Thoracic aorta (tissue), 2 donors: ENCODE measurements around the gene KIF1A. TPM values are rescaled to one million over a fixed set of nuclear protein-coding genes. Genes with fewer than 3 reads are reported as not detected.

Experiments used
- ATAC-seq: fragments of 150-250 bp; one replicate; pipeline ENCODE4 v1.8.0; 2017; ENCODE audit warnings: low read depth; ENCODE audit not compliant: insufficient number of reproducible peaks, low FRiP score
- DNase-seq: peaks from one replicate; pipeline ENCODE4 v3.0.0-alpha.2; 2020; ENCODE audit warnings: low spot score
- H3K27ac ChIP-seq, 2 donors: fragments of 200-600 bp; sonication (generic); 1 replicate in 1 of 2; 2 replicates in 1 of 2; pipeline ENCODE4 v1.5.1; 2016; ENCODE audit warnings: mild to moderate bottlenecking in 2 of 2, moderate library complexity in 2 of 2
- H3K27me3 ChIP-seq: fragments of 200-600 bp; sonication (generic); replicated peaks from 2 replicates; pipeline ENCODE4 v1.6.0; 2016; ENCODE audit warnings: mild to moderate bottlenecking; ENCODE audit not compliant: insufficient read depth
- H3K36me3 ChIP-seq: fragments of 200-600 bp; sonication (generic); one replicate; pipeline ENCODE4 v1.5.1; 2016
- H3K4me1 ChIP-seq, 2 donors: fragments of 200-600 bp; sonication (generic); 1 replicate in 1 of 2; 2 replicates in 1 of 2; pipeline versions ENCODE4 v1.5.1 to v1.6.0; 2016; ENCODE audit warnings: low read depth in 2 of 2, mild to moderate bottlenecking in 1 of 2; ENCODE audit not compliant: control insufficient read depth in 1 of 2
- H3K4me3 ChIP-seq: fragments of 200-600 bp; sonication (generic); 2 replicates; pipeline ENCODE4 v1.5.1; 2016; ENCODE audit warnings: mild to moderate bottlenecking
- H3K9me3 ChIP-seq: fragments of 200-600 bp; sonication (generic); 2 replicates; pipeline ENCODE4 v1.5.1; 2016
- total RNA-seq, 2 donors: library from RNA; depleted of rRNA; stranded (reverse); fragments of >200 nt; gene quantifications; one replicate each; pipeline versions ENCODE4 v1.1.0 to v1.2.3, GENCODE V29; 2016
- TF ChIP-seq, protein P1 (sequence below): fragments of 200-600 bp; sonication (generic); IDR thresholded peaks from one replicate; pipeline ENCODE4 v1.5.1; 2019; ENCODE audit warnings: antibody characterized with exemption

Gene KIF1A
- total RNA-seq, 2 donors from 2014 or later, result 0.92 TPM; not detected in 1

DNA sequence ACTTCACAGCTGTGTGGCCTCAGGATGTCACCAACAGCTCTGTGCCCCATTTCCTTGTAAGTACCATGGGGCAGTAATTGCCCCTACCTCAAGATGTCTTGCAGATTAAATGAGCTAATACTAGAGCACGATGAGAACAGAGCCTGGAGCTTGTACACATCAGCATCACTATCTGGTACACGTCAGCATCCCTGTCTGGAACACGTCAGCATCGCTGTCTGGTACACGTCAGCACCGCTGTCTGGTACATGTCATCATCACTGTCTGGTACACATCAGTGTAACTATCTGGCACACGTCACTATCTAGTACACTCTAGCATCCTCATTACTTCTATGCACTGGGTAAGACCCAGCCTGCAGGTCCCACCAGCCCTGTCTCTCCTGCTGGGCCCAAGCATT is 91.2 kb downstream of the KIF1A start:
- Histone ChIP-seq H3K27me3 (no peaks in the 10 kb centered on the region), H3K4me3 (no peak overlapping the region), H3K36me3 (no peaks in the 10 kb centered on the region), H3K27ac (no peak overlapping the region), H3K9me3 (no peaks in the 10 kb centered on the region), H3K4me1 (no peaks in the 10 kb centered on the region)
- DNase-seq, result no peak
- ATAC-seq, result no peak
- TF ChIP-seq, protein P1, sequence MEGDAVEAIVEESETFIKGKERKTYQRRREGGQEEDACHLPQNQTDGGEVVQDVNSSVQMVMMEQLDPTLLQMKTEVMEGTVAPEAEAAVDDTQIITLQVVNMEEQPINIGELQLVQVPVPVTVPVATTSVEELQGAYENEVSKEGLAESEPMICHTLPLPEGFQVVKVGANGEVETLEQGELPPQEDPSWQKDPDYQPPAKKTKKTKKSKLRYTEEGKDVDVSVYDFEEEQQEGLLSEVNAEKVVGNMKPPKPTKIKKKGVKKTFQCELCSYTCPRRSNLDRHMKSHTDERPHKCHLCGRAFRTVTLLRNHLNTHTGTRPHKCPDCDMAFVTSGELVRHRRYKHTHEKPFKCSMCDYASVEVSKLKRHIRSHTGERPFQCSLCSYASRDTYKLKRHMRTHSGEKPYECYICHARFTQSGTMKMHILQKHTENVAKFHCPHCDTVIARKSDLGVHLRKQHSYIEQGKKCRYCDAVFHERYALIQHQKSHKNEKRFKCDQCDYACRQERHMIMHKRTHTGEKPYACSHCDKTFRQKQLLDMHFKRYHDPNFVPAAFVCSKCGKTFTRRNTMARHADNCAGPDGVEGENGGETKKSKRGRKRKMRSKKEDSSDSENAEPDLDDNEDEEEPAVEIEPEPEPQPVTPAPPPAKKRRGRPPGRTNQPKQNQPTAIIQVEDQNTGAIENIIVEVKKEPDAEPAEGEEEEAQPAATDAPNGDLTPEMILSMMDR, result no peak

- no peak for ATAC-seq
- Histone ChIP-seq H3K27me3 (no peaks in the 10 kb centered on the region), H3K27ac (no peak overlapping the region), H3K4me3 (no peak overlapping the region), H3K9me3 (no peaks in the 10 kb centered on the region), H3K36me3 (no peaks in the 10 kb centered on the region), H3K4me1 (no peaks in the 10 kb centered on the region)
- DNase-seq, result no peak
- TF ChIP-seq, protein P1, result no peak
Observed at GRCh38 chr2:240728361-240728760, 91.7 kb downstream of the KIF1A start.

GRCh38 chr2:240727913-240728312 is 92.1 kb downstream of the KIF1A start:
- no peak overlapping the region for H3K4me3 ChIP-seq
- H3K27ac ChIP-seq, result no peak overlapping the region
- no peaks in the 10 kb centered on the region for H3K4me1 ChIP-seq
- TF ChIP-seq, protein P1, result no peak
- no peaks in the 10 kb centered on the region for H3K9me3 ChIP-seq
- H3K27me3 ChIP-seq, result no peaks in the 10 kb centered on the region
- ATAC-seq, result no peak
- no peak for DNase-seq
- no peaks in the 10 kb centered on the region for H3K36me3 ChIP-seq

- TF ChIP-seq, protein P1, result no peak
- H3K9me3 ChIP-seq, result no peaks in the 10 kb centered on the region
- no peaks in the 10 kb centered on the region for H3K36me3 ChIP-seq
- DNase-seq, result no peak
- H3K4me3 ChIP-seq, result no peak overlapping the region
- H3K27ac ChIP-seq, result no peak overlapping the region
- H3K27me3 ChIP-seq, result no peaks in the 10 kb centered on the region
- H3K4me1 ChIP-seq, result no peaks in the 10 kb centered on the region
- ATAC-seq, result no peak
Observed at GRCh38 chr2:240727439-240727838, 92.6 kb downstream of the KIF1A start.

DNA sequence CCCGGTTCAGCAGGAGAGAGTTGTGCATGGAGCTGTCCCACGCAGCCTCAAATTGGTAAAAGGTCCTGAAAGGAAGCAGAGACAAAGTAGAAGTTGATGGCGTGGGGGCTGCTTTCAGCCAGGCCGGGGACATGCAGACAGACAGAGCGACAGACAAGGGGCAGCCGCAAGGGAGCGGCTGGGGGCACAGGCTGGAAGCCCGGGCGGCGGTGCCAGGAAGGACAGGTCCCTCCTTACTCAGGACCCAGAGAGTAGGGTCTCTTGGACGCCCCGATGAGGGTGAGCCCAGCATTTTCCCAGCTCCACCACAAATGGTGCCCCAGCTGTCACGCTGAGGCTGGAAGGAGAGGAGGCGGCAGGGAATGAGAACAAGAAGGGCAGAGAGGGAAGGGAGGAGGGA is 93.1 kb downstream of the KIF1A start:
- Histone ChIP-seq H3K4me3 (no peak overlapping the region), H3K9me3 (no peaks in the 10 kb centered on the region), H3K27ac (no peak overlapping the region), H3K36me3 (no peaks in the 10 kb centered on the region), H3K4me1 (no peaks in the 10 kb centered on the region), H3K27me3 (no peaks in the 10 kb centered on the region)
- DNase-seq, result no peak
- no peak for ATAC-seq
- TF ChIP-seq, protein P1, result no peak
